Vagina (tissue), 2 donors: ENCODE data around the gene ARHGAP18.

Experiments used
- POLR2A ChIP-seq, 2 donors: fragments of 450-650 bp; IDR thresholded peaks; one replicate each; pipeline ENCODE4 v1.6.1; 2017; ENCODE audit warnings: antibody characterized with exemption in 2 of 2, mild to moderate bottlenecking in 2 of 2, moderate library complexity in 2 of 2
- POLR2AphosphoS5 ChIP-seq, 2 donors: sonication (generic); formaldehyde crosslinking; IDR thresholded peaks; one replicate each; pipeline ENCODE4 v1.9.0; 2017; ENCODE audit warnings: antibody characterized with exemption in 2 of 2, mild to moderate bottlenecking in 2 of 2, low read depth in 1 of 2; ENCODE audit not compliant: insufficient read depth in 1 of 2
- TF ChIP-seq, protein P1 (sequence below), 3 experiments: fragments of 450-650 bp in 2 of 3; fragments of 200-600 bp in 1 of 3; sonication (generic) in 1 of 3; IDR thresholded peaks; one replicate each; pipeline ENCODE4 v1.5.1; 2017 to 2019; ENCODE audit warnings: antibody characterized with exemption in 3 of 3, mild to moderate bottlenecking in 2 of 3, moderate library complexity in 2 of 3

DNA sequence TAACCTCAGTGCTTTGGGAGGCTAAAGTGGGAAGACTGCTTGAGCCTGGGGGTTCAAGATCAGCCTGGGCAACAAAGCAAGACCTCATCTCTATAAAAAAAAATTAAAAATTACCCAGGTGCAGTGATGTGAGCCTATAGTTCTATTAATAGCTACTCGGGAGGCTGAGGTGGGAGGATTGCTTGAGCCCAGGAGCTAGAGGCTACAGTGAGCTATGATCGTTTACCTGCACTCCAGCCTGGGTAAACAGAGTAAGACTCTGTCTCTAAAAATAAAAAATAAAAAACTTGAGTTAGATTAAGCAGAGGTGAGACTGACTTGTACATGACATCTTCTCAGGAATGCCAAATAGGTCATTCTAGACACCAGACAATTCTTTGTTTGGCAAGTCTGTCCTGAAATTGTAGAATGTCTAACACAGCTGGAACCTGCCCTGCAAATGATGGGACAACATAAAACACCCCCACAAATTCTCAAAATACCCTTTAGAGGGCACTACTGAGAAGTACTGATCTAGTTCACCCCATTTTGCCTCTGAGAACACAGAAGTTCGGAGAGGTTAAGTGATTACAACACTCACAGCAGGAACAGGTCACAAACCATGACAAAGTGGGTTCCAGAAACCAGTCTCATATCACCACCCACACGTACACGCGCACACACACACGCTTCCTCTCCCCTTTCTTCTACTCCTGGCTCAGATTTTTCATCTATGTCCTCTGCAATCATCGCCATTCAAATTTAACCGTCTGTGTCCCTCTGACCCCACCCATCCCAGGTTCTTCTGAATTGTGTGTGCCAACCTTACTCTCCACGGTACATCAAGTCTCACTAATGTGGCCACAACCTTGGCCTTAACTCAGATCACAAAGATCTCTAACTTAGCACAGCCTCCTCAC is 38.3 kb downstream of the ARHGAP18 start:
- TF ChIP-seq, protein P1, sequence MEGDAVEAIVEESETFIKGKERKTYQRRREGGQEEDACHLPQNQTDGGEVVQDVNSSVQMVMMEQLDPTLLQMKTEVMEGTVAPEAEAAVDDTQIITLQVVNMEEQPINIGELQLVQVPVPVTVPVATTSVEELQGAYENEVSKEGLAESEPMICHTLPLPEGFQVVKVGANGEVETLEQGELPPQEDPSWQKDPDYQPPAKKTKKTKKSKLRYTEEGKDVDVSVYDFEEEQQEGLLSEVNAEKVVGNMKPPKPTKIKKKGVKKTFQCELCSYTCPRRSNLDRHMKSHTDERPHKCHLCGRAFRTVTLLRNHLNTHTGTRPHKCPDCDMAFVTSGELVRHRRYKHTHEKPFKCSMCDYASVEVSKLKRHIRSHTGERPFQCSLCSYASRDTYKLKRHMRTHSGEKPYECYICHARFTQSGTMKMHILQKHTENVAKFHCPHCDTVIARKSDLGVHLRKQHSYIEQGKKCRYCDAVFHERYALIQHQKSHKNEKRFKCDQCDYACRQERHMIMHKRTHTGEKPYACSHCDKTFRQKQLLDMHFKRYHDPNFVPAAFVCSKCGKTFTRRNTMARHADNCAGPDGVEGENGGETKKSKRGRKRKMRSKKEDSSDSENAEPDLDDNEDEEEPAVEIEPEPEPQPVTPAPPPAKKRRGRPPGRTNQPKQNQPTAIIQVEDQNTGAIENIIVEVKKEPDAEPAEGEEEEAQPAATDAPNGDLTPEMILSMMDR (IDR thresholded peaks at IDR 0.05), result no peak
- no peak for TF ChIP-seq POLR2A (IDR thresholded peaks at IDR 0.05)
- no peak for TF ChIP-seq POLR2AphosphoS5 (IDR thresholded peaks at IDR 0.05; ENCODE audit: insufficient read depth in 1 of 2, low read depth in 1 of 2)
